ENCODE results near the gene TMEM131L. TPM values are rescaled to one million over a fixed set of nuclear protein-coding genes. Genes with fewer than 3 reads are reported as not detected.

The TMEM131L gene
- total RNA-seq, 2 donors from 2014 or later: 4.8 to 6.2 TPM

- Histone ChIP-seq H3K27me3 (no peaks in the 10 kb centered on the region), H3K9ac (ENCODE audit: low read depth in 2 of 2, low read length in 2 of 2) (no peak overlapping the region), H3K27ac (no peak overlapping the region), H3K9me3 (no peaks in the 10 kb centered on the region), H3K4me1 (no peaks in the 10 kb centered on the region), H3K36me3 (no peaks in the 10 kb centered on the region), H3K4me3 (no peak overlapping the region)
- DNase-seq: no peak
- no peak for TF ChIP-seq CTCF (IDR thresholded peaks at IDR 0.05)
- intact Hi-C loops (cut with DNase I): no loop called here
These were observed 68.9 kb downstream of the TMEM131L start for GRCh38 chr4:153534792-153535629.

GRCh38 chr4:153535772-153536513, 69.8 kb downstream of the TMEM131L start:
- TF ChIP-seq CTCF (IDR thresholded peaks at IDR 0.05): no peak
- Histone ChIP-seq H3K27ac (no peak overlapping the region), H3K4me3 (no peak overlapping the region), H3K27me3 (no peaks in the 10 kb centered on the region), H3K4me1 (no peaks in the 10 kb centered on the region), H3K9ac (ENCODE audit: low read depth in 2 of 2, low read length in 2 of 2) (no peak overlapping the region), H3K9me3 (no peaks in the 10 kb centered on the region), H3K36me3 (no peaks in the 10 kb centered on the region)
- intact Hi-C loops (cut with DNase I): no loop called here
- DNase-seq: no peak

GRCh38 chr4:153537493-153537960, 71.4 kb downstream of the TMEM131L start:
- no peak for TF ChIP-seq CTCF (IDR thresholded peaks at IDR 0.05)
- H3K4me1 ChIP-seq: no peaks in the 10 kb centered on the region
- no peak for DNase-seq
- H3K9me3 ChIP-seq: no peaks in the 10 kb centered on the region
- H3K4me3 ChIP-seq: no peak overlapping the region
- H3K9ac ChIP-seq (ENCODE audit: low read depth in 2 of 2, low read length in 2 of 2): no peak overlapping the region
- H3K27me3 ChIP-seq: no peaks in the 10 kb centered on the region
- no peak overlapping the region for H3K27ac ChIP-seq
- no peaks in the 10 kb centered on the region for H3K36me3 ChIP-seq
- intact Hi-C loops (cut with DNase I): no loop called here

GRCh38 chr4:153538487-153539357, 72.6 kb downstream of the TMEM131L start:
- no peaks in the 10 kb centered on the region for H3K9me3 ChIP-seq
- intact Hi-C loops (cut with DNase I): no loop called here
- H3K27me3 ChIP-seq: no peaks in the 10 kb centered on the region
- DNase-seq: no peak
- H3K36me3 ChIP-seq: no peaks in the 10 kb centered on the region
- no peak overlapping the region for H3K27ac ChIP-seq
- no peaks in the 10 kb centered on the region for H3K4me1 ChIP-seq
- no peak for TF ChIP-seq CTCF (IDR thresholded peaks at IDR 0.05)
- H3K9ac ChIP-seq (ENCODE audit: low read depth in 2 of 2, low read length in 2 of 2): no peak overlapping the region
- no peak overlapping the region for H3K4me3 ChIP-seq

GRCh38 chr4:153539422-153539821, 73.3 kb downstream of the TMEM131L start:
- Histone ChIP-seq H3K27me3 (no peaks in the 10 kb centered on the region), H3K36me3 (no peaks in the 10 kb centered on the region), H3K4me1 (no peaks in the 10 kb centered on the region), H3K9me3 (no peaks in the 10 kb centered on the region), H3K27ac (no peak overlapping the region), H3K9ac (ENCODE audit: low read depth in 2 of 2, low read length in 2 of 2) (no peak overlapping the region), H3K4me3 (no peak overlapping the region)
- intact Hi-C loops (cut with DNase I): no loop called here
- no peak for TF ChIP-seq CTCF (IDR thresholded peaks at IDR 0.05)
- DNase-seq: no peak
